Activated naive CD4-positive, alpha-beta T cell treated with anti-CD3 and anti-CD28 coated beads, Interleukin-2, amount 50 U/mL, for 72 hours (primary cell): ENCODE results near the gene NAV1. TPM values are rescaled to one million over a fixed set of nuclear protein-coding genes. Genes with fewer than 3 reads are reported as not detected.

Source experiments
- ATAC-seq, 2 donors: fragments of 150-1000 bp; cut with Tn5 transposase; 2 replicates each; pipeline ENCODE4 v1.10.0; 2021; ENCODE audit warnings: mild to moderate bottlenecking in 2 of 2, moderate library complexity in 2 of 2
- DNase-seq, 2 donors: peaks; one replicate each; pipeline ENCODE4 v3.0.0; 2021 to 2022; ENCODE audit warnings: low spot score in 2 of 2
- H3K27ac Mint-ChIP-seq, 2 donors: one replicate each; pipeline ENCODE4 v1.8.0; 2022; ENCODE audit warnings: mild to moderate bottlenecking in 2 of 2, mixed read lengths in 2 of 2
- H3K36me3 Mint-ChIP-seq, 2 donors: one replicate each; pipeline ENCODE4 v1.8.0; 2022; ENCODE audit warnings: mixed read lengths in 2 of 2
- H3K9me3 Mint-ChIP-seq, 2 donors: one replicate each; pipeline ENCODE4 v1.8.0; 2022; ENCODE audit warnings: mixed read lengths in 2 of 2
- total RNA-seq, 2 donors: library from RNA; stranded (reverse); gene quantifications; one replicate each; pipeline ENCODE4 v1.2.3, GENCODE V29; 2022

Gene NAV1
- total RNA-seq, 2 donors from 2014 or later: 0.48 to 3.1 TPM

GRCh38 chr1:201501812-201502510, 37.0 kb upstream of the NAV1 start:
- Mint-ChIP-seq H3K36me3 (peaks cover 0 to 7% of the 10 kb centered on the region in 2 donors), H3K27ac (peak overlapping the region in 1 of 2 donors; percentile 55), H3K9me3 (no peaks in the 10 kb centered on the region)
- DNase-seq (no peak), ATAC-seq (no peak)

GRCh38 chr1:201502511-201502857, 36.4 kb upstream of the NAV1 start:
- H3K9me3 Mint-ChIP-seq: no peaks in the 10 kb centered on the region
- DNase-seq: no peak
- H3K27ac Mint-ChIP-seq: peak overlapping the region in 1 of 2 donors; percentile 55
- no peak for ATAC-seq
- H3K36me3 Mint-ChIP-seq: peaks cover 0 to 7% of the 10 kb centered on the region in 2 donors

DNA sequence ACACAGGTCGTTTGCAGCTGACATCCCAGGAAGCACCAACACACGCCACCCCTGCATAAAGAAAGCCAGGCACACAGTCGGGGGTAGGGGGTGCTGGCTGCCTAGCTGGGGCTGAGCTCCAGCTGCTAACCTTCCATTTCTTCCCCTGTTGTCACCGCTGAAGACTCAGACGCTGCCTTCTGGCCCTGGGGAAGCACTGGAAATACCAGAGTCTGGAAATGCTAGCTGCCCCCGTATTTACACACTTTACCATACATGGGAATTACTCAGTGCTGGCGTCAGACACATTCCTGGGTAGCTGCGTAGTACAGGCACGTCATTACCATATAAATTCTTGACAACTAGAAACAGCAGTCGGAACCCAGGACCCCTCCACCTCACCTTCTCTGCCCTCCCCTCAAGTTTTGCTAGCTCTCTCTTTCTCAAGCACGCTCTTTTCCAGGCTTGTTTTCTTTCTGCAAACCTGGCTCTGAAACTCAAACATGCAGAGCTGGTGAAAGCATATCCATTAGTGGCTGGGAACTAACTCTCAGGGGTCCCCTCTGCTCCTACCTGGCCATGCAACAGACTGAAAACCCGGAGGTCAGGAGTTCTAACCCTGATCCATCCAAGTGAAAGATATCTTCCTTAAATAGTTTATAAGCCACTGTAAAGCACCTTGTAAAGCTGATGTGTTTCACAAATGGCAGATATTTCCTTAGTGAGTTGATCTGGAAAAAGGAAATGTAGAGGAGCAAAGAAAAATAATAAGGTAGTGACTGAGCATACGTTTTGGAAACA, 35.3 kb upstream of the NAV1 start:
- ATAC-seq: no peak
- peaks cover 0 to 7% of the 10 kb centered on the region in 2 donors for H3K36me3 Mint-ChIP-seq
- no peak overlapping the region for H3K27ac Mint-ChIP-seq
- no peaks in the 10 kb centered on the region for H3K9me3 Mint-ChIP-seq
- DNase-seq: no peak

DNA sequence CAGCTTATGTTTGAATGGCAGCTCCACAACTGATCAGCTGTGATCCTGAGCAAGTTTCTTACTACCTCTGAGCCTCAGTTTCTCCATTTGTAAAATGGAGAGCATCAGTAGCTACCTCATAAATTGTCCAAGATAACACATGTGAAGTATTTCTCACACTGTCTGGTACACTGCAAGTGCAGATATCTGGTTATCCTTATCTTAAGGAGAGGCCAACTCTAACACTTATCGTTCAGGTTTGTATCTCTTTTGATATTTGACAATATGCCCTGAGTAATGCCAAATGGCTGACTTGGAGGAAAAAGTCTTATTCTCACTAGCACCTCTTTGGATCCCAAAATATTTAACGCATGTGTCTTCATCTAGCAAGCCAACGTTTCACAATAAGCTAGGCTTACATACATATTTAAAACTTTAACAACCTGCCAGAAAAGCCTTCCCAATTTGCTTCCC, 34.7 kb upstream of the NAV1 start:
- DNase-seq: no peak
- Mint-ChIP-seq H3K36me3 (peaks cover 0 to 7% of the 10 kb centered on the region in 2 donors), H3K27ac (no peak overlapping the region), H3K9me3 (no peaks in the 10 kb centered on the region)
- ATAC-seq: no peak

DNA sequence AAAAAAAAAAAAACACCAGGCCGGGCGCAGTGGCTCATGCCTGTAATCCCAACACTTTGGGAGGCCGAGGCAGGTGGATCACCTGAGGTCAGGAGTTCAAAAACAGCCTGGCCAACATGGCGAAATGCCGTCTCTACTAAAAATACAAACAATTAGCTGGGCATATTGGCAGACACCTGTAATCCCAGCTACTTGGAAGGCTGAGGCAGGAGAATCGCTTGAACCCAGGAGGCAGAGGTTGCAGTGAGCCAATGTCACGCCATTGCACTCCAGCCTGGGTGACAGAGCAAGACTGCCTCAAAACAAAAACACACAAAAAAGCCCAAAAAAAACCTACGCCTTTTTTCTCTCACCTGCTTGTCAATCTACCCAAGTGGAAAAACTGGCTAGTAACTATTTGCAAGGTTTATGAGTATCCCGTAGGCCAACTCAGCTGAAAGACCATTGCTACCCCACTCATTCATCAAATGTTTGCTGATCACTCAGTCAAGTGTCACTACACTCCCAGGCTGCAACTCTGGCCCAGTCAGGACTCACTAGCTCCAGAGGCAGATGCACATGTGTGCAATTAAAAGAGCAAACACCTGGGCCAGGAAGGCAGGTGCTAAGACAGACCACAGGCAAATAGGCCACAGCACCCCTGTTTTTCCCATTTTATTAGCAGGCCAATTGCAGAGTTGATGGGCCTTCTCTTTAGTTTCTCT, 34.0 kb upstream of the NAV1 start:
- DNase-seq: no peak
- Mint-ChIP-seq H3K9me3 (no peaks in the 10 kb centered on the region), H3K36me3 (peaks cover 0 to 7% of the 10 kb centered on the region in 2 donors), H3K27ac (peak overlapping the region in 1 of 2 donors; percentile 36)
- no peak for ATAC-seq

- H3K27ac Mint-ChIP-seq: peak overlapping the region in 1 of 2 donors; percentile 36
- no peaks in the 10 kb centered on the region for H3K9me3 Mint-ChIP-seq
- H3K36me3 Mint-ChIP-seq: peaks cover 0 to 7% of the 10 kb centered on the region in 2 donors
- no peak for ATAC-seq
- no peak for DNase-seq
Measured at GRCh38 chr1:201505503-201505890, 33.4 kb upstream of the NAV1 start.

DNA sequence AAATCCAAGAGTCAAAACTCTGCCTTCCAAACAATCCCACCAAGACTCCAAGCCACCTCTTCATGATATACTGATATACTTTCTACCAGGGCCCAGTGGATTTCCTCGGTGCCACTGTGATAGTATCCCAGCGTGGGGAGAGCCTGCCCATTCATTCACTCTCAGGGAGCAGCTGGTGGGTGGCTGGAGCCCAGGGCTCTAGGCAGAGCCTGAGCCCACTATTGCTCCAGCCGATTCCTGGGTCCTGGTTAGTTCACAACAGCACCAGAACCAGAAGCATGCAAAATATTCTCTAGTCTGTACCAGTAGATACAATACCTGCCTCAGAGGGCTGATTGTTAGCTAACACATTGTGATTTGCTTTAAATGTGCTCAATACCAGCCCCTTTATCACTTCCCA, 32.8 kb upstream of the NAV1 start:
- DNase-seq (no peak), ATAC-seq (no peak)
- Mint-ChIP-seq H3K36me3 (peaks cover 0 to 7% of the 10 kb centered on the region in 2 donors), H3K9me3 (no peaks in the 10 kb centered on the region), H3K27ac (peak overlapping the region; percentile 87 to 91)

DNA sequence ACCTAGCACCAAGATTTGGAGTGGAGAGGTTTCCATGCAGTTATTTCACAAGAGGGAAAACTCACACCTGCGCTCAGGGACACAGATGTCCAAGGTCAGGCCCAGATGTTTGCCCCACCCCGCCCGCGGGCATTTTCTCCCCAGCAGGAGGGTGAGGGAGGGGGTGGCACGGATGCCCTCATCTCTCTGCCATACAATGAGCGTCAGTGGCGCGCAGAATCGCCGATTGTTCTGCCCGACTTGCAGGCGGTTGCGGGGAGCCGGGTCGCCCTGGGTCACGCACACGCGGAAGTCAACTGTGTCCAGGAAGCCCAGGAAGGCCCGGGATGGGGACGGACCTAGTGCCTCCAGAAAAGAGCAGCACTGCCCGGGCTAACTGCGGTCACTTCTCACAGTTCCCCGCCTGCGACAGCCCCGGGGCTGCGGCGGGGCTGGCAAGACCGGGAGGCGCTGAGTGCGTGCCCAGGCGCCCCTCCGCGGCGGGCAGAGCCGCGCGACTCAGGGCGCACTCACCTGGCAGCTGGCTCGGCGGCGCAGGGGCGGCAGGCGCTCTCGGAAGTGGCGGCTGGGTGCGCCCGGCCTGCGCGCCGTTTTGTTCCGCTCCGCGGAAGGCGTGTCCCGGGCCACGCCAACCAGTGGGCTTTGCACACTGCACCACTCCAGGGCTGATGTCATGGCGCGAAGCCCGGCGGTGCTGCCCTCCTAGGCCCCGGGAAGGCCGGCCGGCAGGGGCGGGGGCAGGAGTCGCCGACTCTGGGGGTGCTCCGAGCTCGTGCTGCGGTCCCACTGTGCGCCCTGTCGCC, 32.2 kb upstream of the NAV1 start, which contains the start of gene CSRP1:
Gene CSRP1 (minus strand): TSS at position 567 of the 803 bp plus-strand sequence. CDS start 10,820 bp downstream, outside the sequence.
- peak; percentile 71 to 84 for DNase-seq
- ATAC-seq: peak; percentile 93 to 98
- peak within 1 kb of the TSS; percentile 87 to 91 for H3K27ac Mint-ChIP-seq
- peaks cover 0 to 7% of the 10 kb centered on the region in 2 donors for H3K36me3 Mint-ChIP-seq
- H3K9me3 Mint-ChIP-seq: no peaks in the 10 kb centered on the region

DNA sequence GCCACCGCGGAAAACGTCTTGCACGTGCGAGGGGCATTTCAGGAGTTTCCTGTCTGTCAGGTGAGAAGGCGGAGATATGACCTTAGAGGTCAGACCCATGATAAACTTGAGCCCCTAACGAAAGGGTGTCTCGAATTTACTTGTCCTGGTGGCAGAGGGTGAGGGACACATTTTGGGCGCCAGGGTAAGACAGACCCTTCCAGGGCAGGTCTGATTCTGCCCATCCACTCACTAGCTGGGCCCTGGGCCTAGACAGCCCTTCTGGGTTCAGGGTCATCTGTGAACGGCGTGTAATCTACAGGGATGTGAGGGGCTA, 31.6 kb upstream of the NAV1 start:
- ATAC-seq: peak in 1 of 2 donors; percentile 17

DNA sequence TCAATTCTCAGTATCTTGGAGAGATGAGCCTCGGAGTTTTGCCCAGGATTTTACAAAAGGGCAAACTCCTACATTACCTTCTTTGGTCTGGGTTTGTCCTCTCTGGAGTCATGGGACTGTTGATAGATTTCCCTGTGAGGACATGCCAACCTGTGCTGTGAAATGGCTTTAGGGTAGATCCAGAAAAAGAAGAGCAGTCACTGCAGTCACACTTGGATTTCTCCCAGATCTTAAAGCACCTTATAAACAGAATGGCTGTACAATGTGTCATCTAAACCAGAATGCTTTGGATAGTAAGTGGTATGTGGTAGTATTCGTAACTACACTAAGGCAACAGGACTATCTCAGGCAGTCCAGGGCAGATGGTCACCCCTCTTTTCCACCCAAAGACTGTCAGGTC, 30.1 kb upstream of the NAV1 start:
- ATAC-seq (no peak), DNase-seq (no peak)
- no peaks in the 10 kb centered on the region for H3K9me3 Mint-ChIP-seq
- H3K27ac Mint-ChIP-seq: no peak overlapping the region
- peaks cover 0 to 7% of the 10 kb centered on the region in 2 donors for H3K36me3 Mint-ChIP-seq

More for the DNA sequence above, 31.6 kb upstream of the NAV1 start:
- Mint-ChIP-seq H3K27ac (peak overlapping the region; percentile 87 to 90), H3K36me3 (peaks cover 0 to 7% of the 10 kb centered on the region in 2 donors), H3K9me3 (no peaks in the 10 kb centered on the region)
- no peak for DNase-seq

- DNase-seq (no peak), ATAC-seq (no peak)
- H3K36me3 Mint-ChIP-seq: peaks cover 0 to 7% of the 10 kb centered on the region in 2 donors
- no peaks in the 10 kb centered on the region for H3K9me3 Mint-ChIP-seq
- H3K27ac Mint-ChIP-seq: no peak overlapping the region
Measured at GRCh38 chr1:201509601-201510374, 29.1 kb upstream of the NAV1 start.

DNA sequence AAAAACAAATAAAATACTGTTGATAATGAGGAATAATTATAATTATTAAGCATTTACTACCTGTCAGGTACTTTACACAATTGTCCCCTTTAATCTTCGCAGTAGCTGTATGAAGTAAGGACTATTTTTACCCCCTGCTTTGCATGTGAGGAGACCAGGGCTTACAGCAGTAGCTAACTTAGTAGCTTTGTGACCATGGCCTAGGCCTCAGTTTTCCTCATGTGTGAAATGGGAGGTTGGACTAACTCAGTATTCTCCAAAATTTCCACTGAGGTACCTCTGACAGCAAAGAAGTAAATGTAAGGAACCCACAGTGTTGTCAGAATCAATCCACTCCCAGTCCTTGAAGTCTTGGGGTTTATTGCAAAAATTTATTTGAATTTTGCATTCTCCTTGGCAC, 28.2 kb upstream of the NAV1 start:
- ATAC-seq: no peak
- Mint-ChIP-seq H3K9me3 (no peaks in the 10 kb centered on the region), H3K36me3 (peaks cover 0 to 7% of the 10 kb centered on the region in 2 donors), H3K27ac (no peak overlapping the region)
- no peak for DNase-seq

DNA sequence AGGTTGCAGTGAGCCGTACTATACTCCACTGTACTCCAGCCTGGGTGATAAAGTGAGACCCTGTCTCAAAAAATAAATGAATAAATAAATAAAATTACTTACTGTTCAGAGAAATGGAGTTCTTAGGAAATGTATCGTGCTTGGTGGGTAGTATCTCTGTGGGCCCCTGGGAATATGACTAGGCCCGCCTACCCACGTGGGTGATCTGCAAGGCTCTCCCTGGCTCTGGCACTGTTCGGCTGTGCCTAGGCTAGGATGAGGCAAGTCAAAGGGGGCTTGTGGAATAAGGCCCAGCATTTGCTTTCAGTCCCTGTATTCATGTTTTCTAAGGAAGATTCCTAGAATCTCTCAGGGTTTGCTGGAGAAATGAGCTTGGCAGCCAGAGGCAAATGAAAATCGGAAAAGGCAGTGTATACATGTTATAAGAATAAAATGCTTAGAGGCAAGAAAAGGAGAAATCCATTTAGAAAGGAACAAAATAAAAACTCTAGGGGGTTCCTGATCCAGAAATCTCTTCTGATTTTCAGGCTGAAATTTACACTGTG, 27.5 kb upstream of the NAV1 start:
- Mint-ChIP-seq H3K9me3 (no peaks in the 10 kb centered on the region), H3K36me3 (peaks cover 0 to 2% of the 10 kb centered on the region in 2 donors), H3K27ac (no peak overlapping the region)
- no peak for ATAC-seq
- no peak for DNase-seq

DNA sequence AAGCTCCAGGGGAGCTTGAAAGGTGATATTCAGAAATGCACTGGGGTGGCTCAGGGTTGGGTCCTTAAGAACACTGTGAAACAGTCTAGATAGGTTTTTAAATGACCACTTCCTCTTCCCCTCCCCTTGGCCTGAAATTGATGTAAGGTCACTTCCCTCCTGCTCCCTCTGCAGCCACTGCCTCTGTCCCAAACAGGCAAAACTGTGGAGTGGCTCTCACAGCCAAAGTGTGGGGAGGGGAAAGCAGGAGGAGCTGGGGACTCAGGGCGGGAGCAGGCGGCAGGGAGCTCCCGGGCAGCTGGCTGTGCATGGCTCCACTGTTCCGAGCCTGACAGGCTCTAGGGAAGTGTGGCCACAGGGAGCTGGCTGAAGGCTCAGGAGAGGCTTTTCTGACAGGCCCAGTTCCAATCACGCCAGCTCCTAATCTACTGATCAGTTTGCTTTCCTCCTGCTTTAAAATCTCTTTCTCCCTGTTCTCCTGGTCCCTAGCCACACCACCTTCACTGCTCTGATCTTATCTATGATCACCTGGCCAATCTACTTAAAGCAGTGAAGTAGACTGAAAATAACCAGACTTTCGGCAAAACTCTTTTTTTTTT, 26.9 kb upstream of the NAV1 start:
- DNase-seq (no peak), ATAC-seq (no peak)
- Mint-ChIP-seq H3K9me3 (no peaks in the 10 kb centered on the region), H3K36me3 (no peaks in the 10 kb centered on the region), H3K27ac (no peak overlapping the region)

GRCh38 chr1:201513498-201514243, 25.3 kb upstream of the NAV1 start:
- Mint-ChIP-seq H3K9me3 (no peaks in the 10 kb centered on the region), H3K36me3 (no peaks in the 10 kb centered on the region), H3K27ac (no peak overlapping the region)
- ATAC-seq (no peak), DNase-seq (no peak)
